A673 (cell line): ENCODE measurements around the gene PELI3.

ENCODE experiments used
- CTCF ChIP-seq: fragments of 300-800, 200-600 bp; sonication (generic); conservative IDR thresholded peaks from 2 replicates; pipeline ENCODE4 v1.5.1; 2017; ENCODE audit warnings: low read depth, mild to moderate bottlenecking, antibody characterized with exemption, low read length, moderate library complexity, mixed read lengths
- EZH2 ChIP-seq: fragments of 200-600 bp; sonication (generic); IDR thresholded peaks from 2 replicates; pipeline ENCODE4 v1.6.1; 2017; ENCODE audit warnings: borderline replicate concordance, low read depth, mild to moderate bottlenecking, mixed read lengths, antibody characterized with exemption, low read length; ENCODE audit not compliant: poor library complexity, severe bottlenecking

- TF ChIP-seq EZH2 (no peak), CTCF (no peak)
Measured at GRCh38 chr11:66480117-66480938, 13.6 kb downstream of the PELI3 start, which contains the start of gene DPP3.
